Measurements from ENCODE around the gene FEZ2. TPM values are rescaled to one million over a fixed set of nuclear protein-coding genes. Genes with fewer than 3 reads are reported as not detected.
A peak's percentile ranks its signal among the peaks of the same experiment; 100 is the strongest.

The FEZ2 gene
- total and polyA plus RNA-seq, 2 of the 13 experiments (the other 11 are each of a cell fraction or from before 2014, with no cell fraction given), result 42.5 to 59.1 TPM

- no peak for TF ChIP-seq CSRNP2 (CRISPR knock-in tag; conservative IDR thresholded peaks at IDR 0.05; ENCODE audit: low read depth)
- no peak for TF ChIP-seq KDM1A (CRISPR knock-in tag; IDR thresholded peaks at IDR 0.05)
- no peak for TF ChIP-seq HNF4A (CRISPR knock-in tag; IDR thresholded peaks at IDR 0.05)
- TF ChIP-seq SIX1 (CRISPR knock-in tag; IDR thresholded peaks at IDR 0.05; ENCODE audit: borderline replicate concordance), result no peak
- no peak for TF ChIP-seq RORA (CRISPR knock-in tag; IDR thresholded peaks at IDR 0.05)
- TF ChIP-seq SP1 (IDR thresholded peaks at IDR 0.05), result no peak
- TF ChIP-seq SP1 (CRISPR knock-in tag; IDR thresholded peaks at IDR 0.05), result no peak
- TF ChIP-seq ZNF839 (CRISPR knock-in tag; IDR thresholded peaks at IDR 0.05; ENCODE audit: borderline replicate concordance), result no peak
- no peak for TF ChIP-seq STAT6 (CRISPR knock-in tag; IDR thresholded peaks at IDR 0.05; ENCODE audit: borderline replicate concordance)
- no peak for TF ChIP-seq ZNF335 (CRISPR knock-in tag; IDR thresholded peaks at IDR 0.05)
- no peak for TF ChIP-seq SP140L (CRISPR knock-in tag; IDR thresholded peaks at IDR 0.05; ENCODE audit: borderline replicate concordance)
- TF ChIP-seq MTA1 (CRISPR knock-in tag; IDR thresholded peaks at IDR 0.05; ENCODE audit: borderline replicate concordance), result no peak
- no peak for TF ChIP-seq ZNF720 (CRISPR knock-in tag; IDR thresholded peaks at IDR 0.05)
- TF ChIP-seq ARNT2 (CRISPR knock-in tag; IDR thresholded peaks at IDR 0.05; ENCODE audit: low read depth), result no peak
- TF ChIP-seq SATB2 (CRISPR knock-in tag; IDR thresholded peaks at IDR 0.05), result no peak
- no peak for TF ChIP-seq ZMAT3 (CRISPR knock-in tag; conservative IDR thresholded peaks at IDR 0.05)
- TF ChIP-seq SIX4 (CRISPR knock-in tag; IDR thresholded peaks at IDR 0.05), result no peak
- no peak for TF ChIP-seq RFX5 (IDR thresholded peaks at IDR 0.05; ENCODE audit: low read depth, low read length)
- no peak for TF ChIP-seq MEF2D (CRISPR knock-in tag; IDR thresholded peaks at IDR 0.05)
- peak; percentile 90 for TF ChIP-seq NFYB (CRISPR knock-in tag; IDR thresholded peaks at IDR 0.05)
- no peak for TF ChIP-seq REL (CRISPR knock-in tag; conservative IDR thresholded peaks at IDR 0.05)
- no peak for TF ChIP-seq ZNF841 (CRISPR knock-in tag; IDR thresholded peaks at IDR 0.05; ENCODE audit: borderline replicate concordance)
- no peak for TF ChIP-seq SNAI1 (CRISPR knock-in tag; IDR thresholded peaks at IDR 0.05; ENCODE audit: borderline replicate concordance)
- no peak for TF ChIP-seq ZBTB49 (CRISPR knock-in tag; IDR thresholded peaks at IDR 0.05; ENCODE audit: borderline replicate concordance)
- TF ChIP-seq LRRFIP1 (CRISPR knock-in tag; conservative IDR thresholded peaks at IDR 0.05), result no peak
These were observed 20.4 kb upstream of the FEZ2 start (continued) for GRCh38 chr2:36618381-36618780.
